HG02981 (cell line): ENCODE measurements around the gene RACK1.
"Not testable (repeated sequence)": the region's sequence is repeated elsewhere in the genome, so short reads cannot be mapped to it uniquely, and the experiment has no call there.

Experiments
- ATAC-seq: cut with Tn5 transposase; IDR thresholded peaks from one replicate; pipeline ENCODE4 v1.9.1; 2021; ENCODE audit warnings: mild to moderate bottlenecking, moderate library complexity; ENCODE audit not compliant: unreplicated experiment

Gene RACK1

GRCh38 chr5:181217111-181217802, 26.4 kb downstream of the RACK1 start:
- ATAC-seq = peak; percentile 15

DNA sequence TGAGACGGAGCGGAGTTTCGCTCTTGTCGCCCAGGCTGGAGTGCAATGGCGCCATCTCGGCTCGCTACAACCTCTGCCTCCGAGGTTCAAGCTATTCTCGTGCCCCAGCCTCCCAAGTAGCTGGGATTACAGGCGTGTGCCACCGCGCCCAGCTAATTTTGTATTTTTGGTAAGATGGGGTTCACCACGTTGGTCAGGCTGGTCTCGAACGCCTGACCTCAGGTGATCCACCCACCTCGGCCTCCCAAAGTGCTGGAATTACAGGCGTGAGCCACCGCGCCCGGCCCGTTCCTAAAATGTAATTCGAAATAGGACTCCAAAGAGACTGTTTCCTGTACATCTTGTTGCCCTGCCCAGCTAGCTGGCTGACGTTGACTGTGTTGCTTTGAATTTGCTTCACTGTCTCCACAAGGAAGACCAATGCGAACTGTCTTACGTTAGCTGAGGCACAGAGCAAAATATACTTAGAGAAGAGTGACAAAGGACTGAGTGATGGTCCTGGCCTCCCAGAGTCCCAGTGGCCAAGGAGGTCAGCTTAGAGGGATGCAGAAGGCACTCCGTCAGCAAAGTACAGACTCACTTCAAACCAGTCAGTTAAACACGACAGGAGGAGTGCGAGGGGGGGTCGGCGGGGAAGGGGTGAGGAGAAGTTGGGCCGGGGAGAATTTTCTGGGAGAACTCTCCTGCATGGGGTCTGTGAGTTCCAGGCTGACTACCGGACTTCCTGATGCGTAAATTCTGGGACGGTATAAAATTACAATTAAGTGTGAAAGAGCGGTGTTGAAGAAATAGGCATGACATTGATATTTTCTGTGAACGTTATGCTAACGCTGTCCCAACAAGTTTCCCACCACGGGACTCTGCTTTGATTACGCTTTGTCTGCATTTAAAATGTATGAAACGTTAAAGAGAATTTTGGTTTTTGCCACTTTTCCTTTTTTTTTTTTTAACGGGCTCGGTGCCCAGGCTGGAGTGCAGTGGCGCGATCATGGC, 27.4 kb downstream of the RACK1 start:
- ATAC-seq = no peak

DNA sequence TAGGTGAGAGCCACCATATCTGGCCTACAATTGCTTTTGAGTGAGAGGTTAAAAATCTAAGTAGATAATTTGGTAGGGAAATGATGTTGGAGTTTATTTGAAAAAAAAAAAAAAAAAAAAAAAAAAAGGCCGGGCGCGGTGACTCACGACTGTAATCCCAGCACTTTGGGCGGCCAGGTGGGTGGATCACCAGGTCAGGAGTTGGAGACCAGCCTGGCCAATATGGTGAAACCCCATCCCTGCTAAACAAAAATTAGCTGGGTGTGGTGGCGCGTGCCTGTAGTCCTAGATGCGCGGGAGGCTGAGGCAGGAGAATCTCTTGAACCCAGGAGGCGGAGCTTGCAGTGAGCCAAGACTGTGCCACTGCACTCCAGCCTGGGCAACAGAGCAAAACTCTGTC, 29.5 kb downstream of the RACK1 start:
- ATAC-seq = not testable (repeated sequence)

DNA sequence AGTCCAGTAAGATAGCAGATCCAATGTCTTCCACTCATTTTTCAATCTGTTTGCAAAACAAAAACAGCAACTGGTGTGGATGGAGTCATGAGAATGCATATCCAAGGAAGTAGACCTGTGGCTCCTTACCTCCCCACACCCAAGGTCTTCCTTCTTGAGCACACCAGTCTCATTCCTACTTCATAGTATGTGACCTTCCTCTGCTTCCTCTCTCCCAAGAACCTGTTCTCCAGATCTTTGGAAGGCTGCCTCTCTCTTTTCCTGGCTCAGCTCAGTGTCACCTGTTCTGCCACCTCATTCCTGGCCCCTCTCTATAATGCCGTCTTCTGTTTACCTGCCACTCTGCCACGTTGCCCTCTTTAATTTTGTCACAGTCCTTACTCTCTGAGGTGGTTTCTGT, 30.8 kb downstream of the RACK1 start:
- no peak for ATAC-seq

DNA sequence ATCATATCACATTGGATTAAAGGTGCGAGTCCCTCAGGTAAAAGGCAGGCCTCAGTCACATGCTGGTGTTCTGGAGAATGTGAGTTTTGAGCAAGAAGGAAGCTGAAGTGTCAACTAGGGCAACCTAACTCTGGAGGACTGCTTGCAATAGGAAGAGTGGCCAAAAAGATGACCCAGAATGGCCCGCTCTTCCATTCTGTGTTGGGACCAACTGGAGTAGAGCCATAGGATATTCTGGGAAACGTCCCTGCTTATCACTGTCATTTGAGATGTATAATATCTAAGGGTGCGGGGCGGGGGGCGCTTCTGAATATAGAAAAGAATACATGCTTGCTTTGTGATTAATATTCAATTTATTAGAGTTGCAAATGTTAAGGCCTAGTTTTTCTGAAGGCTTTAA, 31.6 kb downstream of the RACK1 start:
- ATAC-seq = no peak

DNA sequence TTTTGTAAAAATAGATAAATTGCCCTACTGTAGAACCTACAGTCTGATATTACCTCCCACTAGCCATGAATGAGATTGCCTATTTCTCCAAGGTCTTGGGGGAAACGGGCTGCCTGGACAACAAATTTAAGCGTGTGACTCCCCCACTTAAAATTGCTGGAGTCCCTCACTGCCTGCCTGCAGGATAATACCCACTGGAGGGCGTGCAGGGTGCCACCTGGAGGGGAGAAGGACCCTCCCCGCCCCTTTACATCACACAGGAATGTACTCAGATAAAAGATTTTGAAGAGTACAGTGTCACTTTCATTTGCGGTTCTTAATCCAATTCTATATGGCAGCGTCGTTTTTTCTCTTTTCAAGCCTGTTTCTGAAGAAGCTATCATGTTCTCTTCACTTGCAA, 32.5 kb downstream of the RACK1 start:
- ATAC-seq = no peak

GRCh38 chr5:181210698-181211097, 33.0 kb downstream of the RACK1 start:
- not testable (repeated sequence) for ATAC-seq

DNA sequence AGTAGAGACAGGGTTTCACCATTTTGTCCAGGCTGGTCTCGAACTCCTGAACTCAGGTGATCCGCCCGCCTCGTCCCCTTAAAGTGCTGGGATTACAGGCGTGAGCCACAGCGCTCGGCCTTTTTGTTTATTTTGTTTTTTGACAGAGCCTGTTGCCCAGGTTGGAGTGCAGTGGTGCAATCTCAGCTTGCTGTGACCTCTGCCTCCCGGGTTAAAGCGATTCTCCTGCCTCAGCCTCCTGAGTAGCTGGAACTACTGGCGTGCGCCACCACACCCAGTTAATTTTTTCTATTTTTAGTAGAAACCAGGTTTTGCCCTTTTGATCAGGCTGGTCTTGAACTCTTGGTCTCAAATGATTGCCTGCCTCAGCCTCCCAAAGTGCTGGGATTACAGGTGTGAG, 33.6 kb downstream of the RACK1 start:
- ATAC-seq = not testable (repeated sequence)

DNA sequence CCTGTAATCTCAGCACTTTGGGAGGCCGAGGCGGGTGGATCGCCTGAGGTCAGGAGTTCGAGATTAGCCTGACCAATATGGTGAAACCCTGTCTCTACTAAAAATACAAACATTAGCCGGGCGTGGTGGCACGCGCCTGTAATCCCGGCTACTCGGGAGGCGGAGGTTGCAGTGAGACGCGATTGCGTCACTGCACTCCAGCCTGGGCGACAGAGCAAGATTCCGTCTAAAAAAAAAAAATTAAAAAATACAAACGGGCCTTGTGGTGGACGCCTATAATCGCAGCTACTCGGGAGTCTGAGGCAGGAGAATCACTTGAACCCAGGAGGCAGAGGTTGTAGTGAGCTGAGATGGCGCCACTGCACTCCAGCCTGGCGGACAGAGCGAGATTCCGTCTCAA, 34.7 kb downstream of the RACK1 start:
- not testable (repeated sequence) for ATAC-seq

DNA sequence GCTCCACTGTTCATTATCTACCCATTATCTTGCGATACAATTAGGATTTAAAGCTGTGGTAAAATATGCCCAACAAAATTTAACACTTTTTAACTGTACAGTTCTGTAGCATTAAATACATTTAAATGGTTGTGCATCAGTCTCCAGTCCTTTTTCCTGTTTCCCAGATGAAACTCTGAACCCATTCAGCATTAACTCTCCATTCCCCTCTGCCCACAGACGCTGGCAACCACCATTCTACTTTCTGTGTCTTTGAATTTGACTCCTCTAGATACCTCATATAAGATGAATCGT, 35.8 kb downstream of the RACK1 start:
- ATAC-seq = no peak

DNA sequence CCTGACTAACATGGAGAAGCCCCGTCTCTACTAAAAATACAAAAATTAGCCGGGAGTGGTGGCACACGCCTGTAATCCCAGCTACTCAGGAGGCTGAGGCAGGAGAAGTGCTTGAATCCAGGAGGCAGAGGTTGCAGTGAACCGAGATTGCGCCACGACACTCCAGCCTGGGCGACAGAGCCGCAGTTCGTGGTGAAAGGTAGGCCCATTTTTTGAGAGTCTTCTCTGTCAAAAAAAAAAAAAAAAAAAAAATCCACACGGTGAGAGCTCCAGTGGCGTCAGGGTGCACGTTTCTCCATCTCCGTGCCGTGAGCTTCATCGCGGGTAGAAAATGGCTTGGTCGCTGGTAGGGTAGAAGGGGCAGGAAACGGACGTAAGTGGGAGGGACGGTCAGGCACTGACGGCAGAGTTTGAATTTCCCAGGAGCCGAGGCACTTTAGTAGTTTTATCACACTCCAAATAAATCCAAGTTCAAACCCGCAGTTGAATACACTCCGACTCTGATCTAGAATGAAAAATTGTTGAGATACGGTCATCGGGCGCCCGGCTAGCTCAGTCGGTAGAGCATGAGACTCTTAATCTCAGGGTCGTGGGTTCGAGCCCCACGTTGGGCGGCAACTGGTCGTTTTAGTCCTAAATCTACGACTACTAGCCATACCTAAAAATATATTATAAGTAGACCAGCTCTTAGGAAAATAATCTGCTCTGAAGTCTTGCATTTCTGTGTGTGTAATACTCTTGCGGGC, 36.3 kb downstream of the RACK1 start:
- peak; percentile 37 for ATAC-seq

GRCh38 chr5:181205761-181206649, 37.7 kb downstream of the RACK1 start:
- no peak for ATAC-seq

DNA sequence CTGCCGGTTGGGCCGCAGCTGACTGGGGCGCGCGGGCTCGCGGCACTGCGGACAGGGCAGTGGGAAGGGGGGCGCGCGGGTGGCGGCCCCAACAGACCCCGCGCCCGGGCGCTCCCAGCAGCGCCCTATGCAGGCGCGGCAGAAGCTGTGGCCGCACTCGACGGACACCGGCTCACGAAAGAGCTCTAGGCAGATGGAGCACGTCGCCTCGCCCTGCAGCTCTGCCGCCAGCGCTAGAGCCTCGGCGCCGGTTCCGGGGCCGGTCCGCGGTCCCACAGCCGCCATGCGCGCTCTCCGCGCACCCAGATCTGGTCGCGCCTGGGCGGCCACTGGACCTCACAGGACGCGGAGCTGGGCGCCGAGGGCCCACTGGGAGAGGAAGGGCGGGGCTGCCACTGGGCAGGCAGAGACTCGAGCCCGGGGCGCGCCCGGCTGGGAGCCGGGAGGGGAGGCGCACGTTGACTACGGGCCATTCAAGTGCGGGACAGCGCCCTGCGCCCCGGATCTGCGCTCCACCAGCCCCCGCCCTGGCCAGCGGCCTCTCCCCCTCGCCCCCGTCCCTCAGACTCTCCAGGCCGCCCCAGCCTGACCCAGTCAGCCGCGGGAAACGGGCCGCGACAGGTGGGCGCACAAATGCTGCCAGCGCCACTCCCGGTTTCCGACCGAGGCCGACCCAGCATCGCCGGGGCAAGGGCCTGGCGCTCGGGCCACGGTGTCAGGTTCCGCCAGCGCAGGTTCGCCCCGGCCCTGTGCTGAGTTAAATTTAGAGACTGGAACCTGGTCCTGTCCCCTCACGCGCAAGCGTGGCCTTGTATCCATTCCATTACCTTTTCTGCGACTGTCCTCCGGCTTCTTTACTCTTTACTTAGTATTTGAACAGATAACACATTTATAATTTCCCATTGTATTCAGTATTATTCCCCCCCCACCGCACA, 38.6 kb downstream of the RACK1 start, which contains the start of gene TRIM7:
Gene TRIM7, minus strand, starts transcription at position 371 of the 935 bp plus-strand sequence. Its CDS starts 86 bp downstream, at position 285.
- no peak for ATAC-seq

DNA sequence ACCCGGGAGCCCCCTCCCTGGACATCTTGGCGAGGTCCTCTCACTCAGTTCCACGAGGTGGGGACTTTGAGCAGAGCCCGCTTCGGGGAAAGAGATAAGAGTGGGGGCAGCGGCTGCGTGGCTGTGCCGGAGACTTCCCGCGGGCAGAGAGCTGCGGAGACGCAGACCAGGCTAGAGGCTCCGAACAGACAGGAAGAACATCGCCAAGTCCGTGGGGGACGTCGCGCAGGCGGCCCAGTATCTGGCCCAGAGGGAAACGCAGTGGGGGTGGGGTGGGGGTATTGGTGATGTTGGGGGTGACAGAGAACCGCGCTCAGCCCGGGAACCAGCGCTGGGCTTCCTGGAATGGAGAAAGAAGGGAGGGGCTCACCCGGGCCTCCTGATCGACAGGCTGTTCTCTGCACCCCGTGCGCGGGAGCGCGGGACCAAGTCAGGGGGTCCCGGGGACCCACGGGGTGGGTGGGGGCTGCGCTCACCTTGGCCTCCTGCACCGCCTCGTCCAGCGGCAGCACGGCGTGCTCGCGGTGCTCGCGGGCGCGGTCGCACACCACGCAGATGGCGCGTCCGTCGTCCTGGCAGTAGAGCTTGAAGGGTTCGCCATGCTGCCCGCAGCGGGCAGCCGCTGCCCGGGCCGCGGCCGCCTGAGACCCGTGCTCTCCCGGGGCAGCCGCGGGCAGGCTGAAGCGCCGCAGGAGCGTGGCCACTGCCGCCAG, 39.4 kb downstream of the RACK1 start:
- no peak for ATAC-seq

- no peak for ATAC-seq
Observed at GRCh38 chr5:181203777-181204112, 40.0 kb downstream of the RACK1 start.

DNA sequence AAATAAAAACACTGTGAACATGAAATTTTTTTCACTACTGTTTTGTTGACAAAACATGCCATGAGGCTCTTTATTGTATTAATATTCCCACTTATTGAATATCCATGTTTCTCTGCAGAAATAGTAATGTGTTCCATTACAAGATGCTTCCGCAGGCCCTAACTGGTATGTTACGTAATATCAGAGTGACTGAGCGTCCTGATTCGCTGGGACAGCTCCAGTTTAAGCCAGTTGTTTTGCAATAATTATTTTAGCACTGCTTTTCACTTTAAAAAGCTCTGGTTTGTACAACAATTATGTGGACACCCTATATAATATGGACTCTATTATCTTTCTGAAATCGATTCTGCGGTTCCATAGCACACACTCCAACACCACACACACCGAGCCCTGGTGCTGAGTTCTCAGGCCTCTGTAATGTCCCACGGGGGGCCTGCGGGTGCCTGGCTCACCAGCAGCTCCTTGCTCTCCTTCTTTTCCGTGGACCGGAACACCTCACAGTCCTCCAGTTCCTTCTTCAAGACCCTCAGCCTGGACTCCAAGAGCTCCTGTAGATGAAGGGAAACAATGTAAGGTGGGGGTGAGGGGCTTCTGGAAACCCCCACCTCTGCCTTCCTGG, 40.5 kb downstream of the RACK1 start:
- ATAC-seq = no peak

DNA sequence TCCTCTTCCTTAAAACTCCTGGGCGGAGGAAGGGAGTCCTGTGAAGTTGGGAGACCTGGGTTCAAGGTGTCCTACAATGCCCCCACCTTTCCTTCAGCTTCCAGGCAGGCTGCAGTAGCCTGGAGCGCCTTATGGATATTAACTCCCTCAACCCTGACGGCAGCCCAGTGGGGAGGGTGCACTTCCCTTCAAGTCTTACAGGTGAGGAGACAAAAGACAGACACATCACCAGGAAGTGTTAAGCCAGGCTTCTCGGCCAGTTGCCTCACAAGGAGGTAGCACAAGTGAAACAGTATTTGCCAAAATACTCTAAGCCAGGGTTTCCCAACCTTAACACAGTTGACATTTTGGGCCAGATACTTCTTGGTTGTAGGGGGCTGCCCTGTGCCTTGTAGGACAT, 42.9 kb downstream of the RACK1 start:
- no peak for ATAC-seq

- ATAC-seq = no peak
Observed at GRCh38 chr5:181199881-181200638, 43.6 kb downstream of the RACK1 start.
